B cell (primary cell): ENCODE measurements around the gene PPP1R8. TPM values are rescaled to one million over a fixed set of nuclear protein-coding genes. Genes with fewer than 3 reads are reported as not detected.

Experiments
- ATAC-seq: fragments of 200-7000 bp; cut with Tn5 transposase; one replicate; pipeline ENCODE4 v1.10.0; 2021; ENCODE audit warnings: low read depth, mild to moderate bottlenecking, moderate number of reproducible peaks, moderate library complexity
- CTCF ChIA-PET: fragments of 350-600 bp; sonication (Branson Sonifier 250); formaldehyde crosslinking; loops from one replicate; lab custom pipeline; 2021; ENCODE audit warnings: antibody characterized with exemption, inconsistent platforms; lab: Charles Lee
- POLR2A ChIA-PET: fragments of 350-600 bp; sonication (Branson Sonifier 250); formaldehyde crosslinking; loops from one replicate; lab custom pipeline; 2021; ENCODE audit warnings: antibody characterized with exemption; lab: Charles Lee
- DNase-seq: peaks from one replicate; pipeline ENCODE4 v3.0.0; 2013
- H2AFZ ChIP-seq: 2 replicates; pipeline ENCODE4 v1.6.1; 2012; ENCODE audit warnings: mild to moderate bottlenecking, low read depth, low read length; ENCODE audit not compliant: insufficient read depth, poor library complexity, severe bottlenecking
- H3K27ac ChIP-seq, 2 donors: 1 replicate in 1 of 2; 2 replicates in 1 of 2; pipeline ENCODE4 v1.5.1; 2012 to 2013; ENCODE audit warnings: low read length in 2 of 2, mild to moderate bottlenecking in 2 of 2, moderate library complexity in 1 of 2
- H3K27me3 ChIP-seq, 4 experiments: fragments of 200-600 bp in 1 of 4; sonication (generic) in 1 of 4; replicated peaks in 1 of 4; 1 replicate in 2 of 4; 2 replicates in 2 of 4; pipeline versions ENCODE4 v1.6.1 to v1.7.0; 2013 to 2016; ENCODE audit warnings: low read length in 3 of 4, mild to moderate bottlenecking in 2 of 4, mixed read lengths in 1 of 4, moderate library complexity in 1 of 4; ENCODE audit not compliant: insufficient read depth in 4 of 4, control insufficient read depth in 3 of 4; ENCODE audit errors: control extremely low read depth in 1 of 4
- H3K36me3 ChIP-seq, 2 experiments: replicated peaks in 1 of 2; 1 replicate in 1 of 2; 2 replicates in 1 of 2; pipeline versions ENCODE4 v1.6.1 to v1.7.1; 2013; ENCODE audit warnings: low read length in 1 of 2; ENCODE audit not compliant: insufficient read depth in 2 of 2, control insufficient read depth in 1 of 2; ENCODE audit errors: control extremely low read depth in 1 of 2, extremely low read depth in 1 of 2
- H3K4me1 ChIP-seq, 2 donors: fragments of 200-600 bp in 1 of 2; sonication (generic) in 1 of 2; 1 replicate in 1 of 2; 2 replicates in 1 of 2; pipeline versions ENCODE4 v1.5.1 to v1.6.1; 2013 to 2017; ENCODE audit warnings: low read length in 2 of 2; ENCODE audit not compliant: control insufficient read depth in 2 of 2, insufficient read depth in 2 of 2
- H3K4me2 ChIP-seq: replicated peaks from 2 replicates; pipeline ENCODE3; 2012; ENCODE audit warnings: mild to moderate bottlenecking, low read depth, low read length; ENCODE audit not compliant: poor library complexity, severe bottlenecking
- H3K4me3 ChIP-seq, 5 experiments: fragments of 200-600 bp in 1 of 5; sonication (generic) in 1 of 5; 1 replicate in 3 of 5; 2 replicates in 2 of 5; pipeline versions ENCODE4 v1.5.1 to v1.7.0; 2011 to 2016; ENCODE audit warnings: low read length in 4 of 5, mild to moderate bottlenecking in 4 of 5, low read depth in 2 of 5, control low read depth in 1 of 5, moderate library complexity in 1 of 5; ENCODE audit not compliant: insufficient read depth in 1 of 5; ENCODE audit errors: control extremely low read depth in 1 of 5, extremely low read depth in 1 of 5
- H3K79me2 ChIP-seq: fragments of 200-600 bp; sonication (generic); one replicate; pipeline ENCODE4 v1.6.0; 2016; ENCODE audit warnings: low read length; ENCODE audit not compliant: control insufficient read depth, insufficient read depth
- H3K9ac ChIP-seq: fragments of 200-600 bp; sonication (generic); 2 replicates; pipeline ENCODE4 v1.6.1; 2017; ENCODE audit warnings: mild to moderate bottlenecking, low read length, moderate library complexity
- H3K9me3 ChIP-seq, 3 donors: one replicate each; pipeline versions ENCODE4 v1.6.1 to v1.7.1; 2013; ENCODE audit warnings: low read length in 2 of 3; ENCODE audit not compliant: control insufficient read depth in 2 of 3, insufficient read depth in 1 of 3; ENCODE audit errors: control extremely low read depth in 1 of 3
- H4K20me1 ChIP-seq: 2 replicates; pipeline ENCODE4 v1.6.0; 2012; ENCODE audit warnings: mild to moderate bottlenecking, low read length; ENCODE audit not compliant: insufficient read depth, control insufficient read depth, poor library complexity, severe bottlenecking
- H3K27ac Mint-ChIP-seq: one replicate; pipeline ENCODE4 v1.8.0; 2021; ENCODE audit warnings: mixed read lengths
- H3K27me3 Mint-ChIP-seq: one replicate; pipeline ENCODE4 v1.8.0; 2021; ENCODE audit warnings: mixed read lengths
- H3K4me1 Mint-ChIP-seq: one replicate; pipeline ENCODE4 v1.8.0; 2021; ENCODE audit warnings: mixed read lengths
- H3K4me3 Mint-ChIP-seq: one replicate; pipeline ENCODE4 v1.8.0; 2021; ENCODE audit warnings: mixed read lengths
- H3K9me3 Mint-ChIP-seq: one replicate; pipeline ENCODE4 v1.8.0; 2022; ENCODE audit warnings: mixed read lengths; ENCODE audit not compliant: insufficient read depth
- EZH2 ChIP-seq: IDR thresholded peaks from 2 replicates; pipeline ENCODE4 v1.6.1; 2012; ENCODE audit warnings: borderline replicate concordance, low read depth, mild to moderate bottlenecking, moderate library complexity, low read length; ENCODE audit not compliant: insufficient read depth, poor library complexity, severe bottlenecking
- WGBS: methylation state at CpG from one replicate; pipeline ENCODE4 v1.1.5; 2013; ENCODE audit warnings: missing lambda C conversion rate; ENCODE audit not compliant: insufficient coverage; 5-methylcytosine and 5-hydroxymethylcytosine counted together
- intact Hi-C: fragments of 100-400 bp; cut with micrococcal nuclease; formaldehyde crosslinking; loops from one replicate; pipeline ENCODE4 v1.10.0; 2022
- polyA plus RNA-seq: library from polyadenylated mRNA; depleted of rRNA; stranded (reverse); fragments of >200 nt; gene quantifications from 2 replicates; pipeline ENCODE4 v1.2.3, GENCODE V29; 2012
- total RNA-seq, 2 donors: library from RNA; stranded (reverse); fragments of 120-200 nt in 1 of 2; gene quantifications; 1 replicate in 1 of 2; 2 replicates in 1 of 2; pipeline versions ENCODE4 v1.2.3 to v1.2.4, GENCODE V29; 2013 to 2022
- TF ChIP-seq, protein P1 (sequence below): fragments of 200-600 bp; IDR thresholded peaks from one replicate; pipeline ENCODE4 v1.8.0; 2022; ENCODE audit warnings: antibody characterized with exemption, mild to moderate bottlenecking

The PPP1R8 gene
- total and polyA plus RNA-seq, 2 donors (not counting 1 experiment from before 2014, with no cell fraction given), result 23.9 to 45.1 TPM

GRCh38 chr1:27809883-27810282, 20.7 kb upstream of the PPP1R8 start:
- H3K9me3 ChIP-seq, result no peaks in the 10 kb centered on the region
- no peaks in the 10 kb centered on the region for H3K79me2 ChIP-seq
- no peaks in the 10 kb centered on the region for H3K27me3 ChIP-seq
- no peaks in the 10 kb centered on the region for H3K4me1 ChIP-seq
- DNase-seq (no peak), ATAC-seq (no peak)
- ChIA-PET CTCF (no interaction called here), POLR2A (no interaction called here)
- intact Hi-C loops, result no loop called here
- no peak overlapping the region for H3K4me3 ChIP-seq
- Mint-ChIP-seq H3K27ac (no peak overlapping the region), H3K27me3 (no peaks in the 10 kb centered on the region), H3K9me3 (no peaks in the 10 kb centered on the region), H3K4me3 (no peak overlapping the region), H3K4me1 (no peaks in the 10 kb centered on the region)
- WGBS, result no CpG with 5 or more reads among the region's 1 CpG
- TF ChIP-seq, protein P1, sequence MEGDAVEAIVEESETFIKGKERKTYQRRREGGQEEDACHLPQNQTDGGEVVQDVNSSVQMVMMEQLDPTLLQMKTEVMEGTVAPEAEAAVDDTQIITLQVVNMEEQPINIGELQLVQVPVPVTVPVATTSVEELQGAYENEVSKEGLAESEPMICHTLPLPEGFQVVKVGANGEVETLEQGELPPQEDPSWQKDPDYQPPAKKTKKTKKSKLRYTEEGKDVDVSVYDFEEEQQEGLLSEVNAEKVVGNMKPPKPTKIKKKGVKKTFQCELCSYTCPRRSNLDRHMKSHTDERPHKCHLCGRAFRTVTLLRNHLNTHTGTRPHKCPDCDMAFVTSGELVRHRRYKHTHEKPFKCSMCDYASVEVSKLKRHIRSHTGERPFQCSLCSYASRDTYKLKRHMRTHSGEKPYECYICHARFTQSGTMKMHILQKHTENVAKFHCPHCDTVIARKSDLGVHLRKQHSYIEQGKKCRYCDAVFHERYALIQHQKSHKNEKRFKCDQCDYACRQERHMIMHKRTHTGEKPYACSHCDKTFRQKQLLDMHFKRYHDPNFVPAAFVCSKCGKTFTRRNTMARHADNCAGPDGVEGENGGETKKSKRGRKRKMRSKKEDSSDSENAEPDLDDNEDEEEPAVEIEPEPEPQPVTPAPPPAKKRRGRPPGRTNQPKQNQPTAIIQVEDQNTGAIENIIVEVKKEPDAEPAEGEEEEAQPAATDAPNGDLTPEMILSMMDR, result no peak
- TF ChIP-seq EZH2, result no peak
- H4K20me1 ChIP-seq, result no peaks in the 10 kb centered on the region
- H3K4me2 ChIP-seq, result no peak overlapping the region
- no peak overlapping the region for H3K27ac ChIP-seq
- no peak overlapping the region for H2AFZ ChIP-seq
- H3K36me3 ChIP-seq, result peaks cover 1 to 37% of the 10 kb centered on the region in 2 experiments
- H3K9ac ChIP-seq, result no peak overlapping the region

DNA sequence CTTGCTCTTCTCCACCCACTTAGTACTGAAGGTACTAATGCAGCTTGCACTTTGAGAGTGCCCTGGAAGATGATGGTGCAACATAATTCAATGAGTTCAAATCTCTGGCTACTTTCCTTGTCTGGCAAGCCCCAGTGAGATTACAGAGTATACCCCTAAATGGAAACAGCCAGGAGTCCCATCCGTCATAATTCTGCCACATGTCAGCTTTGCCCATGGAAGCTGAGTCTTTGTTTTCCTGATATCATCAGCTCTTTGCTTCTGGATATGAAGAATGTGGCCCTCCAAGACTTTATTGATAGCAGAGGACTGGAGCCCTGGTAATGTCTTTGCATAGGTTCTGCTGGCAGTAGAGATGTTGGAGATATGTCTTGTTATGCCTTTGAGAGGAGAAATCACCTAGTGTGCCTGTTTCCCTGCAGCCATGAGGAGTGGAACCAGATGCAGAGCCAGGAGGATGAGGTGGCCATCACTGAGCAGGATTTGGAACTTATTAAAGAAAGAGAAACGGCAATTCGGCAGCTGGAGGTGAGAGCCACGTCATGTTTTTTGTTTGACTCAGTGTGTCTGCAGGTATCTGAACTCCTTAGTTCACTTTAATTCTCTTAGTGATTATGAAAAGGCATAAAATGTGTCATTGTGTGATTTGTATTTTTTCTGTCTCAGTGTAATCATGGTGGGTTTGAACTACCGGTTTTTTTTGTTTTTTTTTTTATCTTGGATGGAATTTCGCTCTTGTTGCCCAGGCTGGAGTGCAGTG, 18.7 kb upstream of the PPP1R8 start:
- H3K9me3 Mint-ChIP-seq, result no peaks in the 10 kb centered on the region
- Histone ChIP-seq H3K4me2 (no peak overlapping the region), H3K9me3 (no peaks in the 10 kb centered on the region), H3K4me1 (no peaks in the 10 kb centered on the region), H4K20me1 (no peaks in the 10 kb centered on the region), H3K79me2 (no peaks in the 10 kb centered on the region), H2AFZ (no peak overlapping the region), H3K4me3 (no peak overlapping the region), H3K36me3 (peaks cover 1 to 42% of the 10 kb centered on the region in 2 experiments), H3K9ac (no peak overlapping the region), H3K27me3 (no peaks in the 10 kb centered on the region), H3K27ac (no peak overlapping the region)
- DNase-seq (no peak), ATAC-seq (no peak)
- H3K4me3 Mint-ChIP-seq, result no peak overlapping the region
- CTCF ChIA-PET, result interaction anchor here (0.7 kb wide), 1 partner anchor 30 kb away, joined by 6 read pairs; no protein-coding TSS in a partner anchor
- POLR2A ChIA-PET, result no interaction called here
- no peak for TF ChIP-seq EZH2
- TF ChIP-seq, protein P1, result no peak
- H3K27ac Mint-ChIP-seq, result no peak overlapping the region
- H3K4me1 Mint-ChIP-seq, result no peaks in the 10 kb centered on the region
- no peaks in the 10 kb centered on the region for H3K27me3 Mint-ChIP-seq
- intact Hi-C loops, result no loop called here
- WGBS, result 97% methylated on average over 4 of the region's 6 CpGs
